ENCODE results near the gene VAMP5. TPM values are rescaled to one million over a fixed set of nuclear protein-coding genes. Genes with fewer than 3 reads are reported as not detected.
A peak's percentile ranks its signal among the peaks of the same experiment; 100 is the strongest.
"Not testable (repeated sequence)": the region's sequence is repeated elsewhere in the genome, so short reads cannot be mapped to it uniquely, and the experiment has no call there.

The VAMP5 gene
- total RNA-seq, 1 experiment from 2014 or later = 0.59 TPM

DNA sequence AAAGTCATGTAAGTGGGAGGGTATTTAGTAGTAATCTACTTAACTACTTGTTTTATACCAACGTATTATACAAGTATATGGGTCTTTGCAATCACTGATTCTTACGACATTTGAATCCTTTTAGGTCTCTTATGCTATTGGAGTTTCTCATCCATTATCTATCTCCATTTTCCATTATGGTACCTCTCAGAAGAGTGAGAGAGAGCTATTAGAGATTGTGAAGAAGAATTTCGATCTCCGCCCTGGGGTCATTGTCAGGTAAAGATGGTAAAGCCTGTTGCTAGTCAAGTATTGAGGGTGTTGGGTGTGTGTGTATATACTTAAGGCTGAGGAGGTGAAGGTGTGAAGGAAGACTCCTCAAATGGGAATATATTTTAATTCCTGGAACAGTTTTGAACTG lies 41.5 kb upstream of the VAMP5 start:
- no CpG with 5 or more reads among the region's 4 CpGs for WGBS (ENCODE audit: extremely low coverage, insufficient read length, low lambda C conversion rate)
- Histone ChIP-seq H3K9me3 (ENCODE audit: control insufficient read depth, low read depth, low read length) (no peaks in the 10 kb centered on the region), H2AFZ (ENCODE audit: low read length) (no peak overlapping the region), H4K20me1 (ENCODE audit: control insufficient read depth, insufficient read depth, insufficient read length) (no peaks in the 10 kb centered on the region), H3K79me2 (ENCODE audit: insufficient read depth, low read length) (peaks cover 25% of the 10 kb centered on the region), H2BK12ac (ENCODE audit: insufficient read length, low read depth, low read length) (no peak overlapping the region), H2BK5ac (ENCODE audit: insufficient read length, low read length) (no peak overlapping the region), H2BK120ac (ENCODE audit: low read depth, low read length, poor library complexity, severe bottlenecking) (no peak overlapping the region), H3K27me3 (ENCODE audit: insufficient read depth, low read length) (no peaks in the 10 kb centered on the region), H3K9ac (ENCODE audit: extremely low read depth, insufficient read length, low read length) (no peak overlapping the region), H3K79me1 (ENCODE audit: insufficient read depth, low read depth, low read length, poor library complexity, severe bottlenecking) (no peaks in the 10 kb centered on the region), H3K4ac (ENCODE audit: low read depth, low read length) (no peak overlapping the region), H3K4me2 (ENCODE audit: insufficient read depth, insufficient read length, low read length) (no peak overlapping the region), H4K91ac (ENCODE audit: insufficient read length, low read depth, low read length) (no peak overlapping the region), H3K23me2 (ENCODE audit: insufficient read length, low read depth, low read length, poor library complexity, severe bottlenecking) (peaks cover 14% of the 10 kb centered on the region), H3T11ph (ENCODE audit: low read length) (no peak overlapping the region), H2BK20ac (ENCODE audit: low read depth, low read length, poor library complexity, severe bottlenecking) (no peak overlapping the region), H4K5ac (ENCODE audit: insufficient read length, low read depth, low read length) (no peak overlapping the region), H3K27ac (ENCODE audit: insufficient read length, low read depth, low read length) (no peak overlapping the region), H4K8ac (replicated peaks; ENCODE audit: insufficient read length, low read depth, low read length) (no peak overlapping the region), H3K4me1 (ENCODE audit: insufficient read depth, low read length) (no peaks in the 10 kb centered on the region), H3K23ac (ENCODE audit: insufficient read length, low read depth, low read length) (no peak overlapping the region), H2BK15ac (ENCODE audit: low read depth, low read length) (no peak overlapping the region), H3K56ac (ENCODE audit: insufficient read length, low read depth, low read length) (no peak overlapping the region), H3K14ac (ENCODE audit: insufficient read depth, low read length) (no peak overlapping the region), H3K18ac (ENCODE audit: insufficient read length, low read depth, low read length) (no peak overlapping the region), H2AK5ac (ENCODE audit: insufficient read length, low read length) (no peak overlapping the region)
- peaks cover 28 to 41% of the 10 kb centered on the region in 2 experiments for H3K4me1 Mint-ChIP-seq
- H3K36me3 Mint-ChIP-seq (ENCODE audit: insufficient read depth in 1 of 3, low read depth in 3 of 3) = peaks cover 49 to 75% (median 58%) of the 10 kb centered on the region in 3 experiments
- H3K27me3 Mint-ChIP-seq (ENCODE audit: low read depth) = peaks cover 5% of the 10 kb centered on the region; the same call in 1 of the 2 replicates
- TF ChIP-seq, protein P1, sequence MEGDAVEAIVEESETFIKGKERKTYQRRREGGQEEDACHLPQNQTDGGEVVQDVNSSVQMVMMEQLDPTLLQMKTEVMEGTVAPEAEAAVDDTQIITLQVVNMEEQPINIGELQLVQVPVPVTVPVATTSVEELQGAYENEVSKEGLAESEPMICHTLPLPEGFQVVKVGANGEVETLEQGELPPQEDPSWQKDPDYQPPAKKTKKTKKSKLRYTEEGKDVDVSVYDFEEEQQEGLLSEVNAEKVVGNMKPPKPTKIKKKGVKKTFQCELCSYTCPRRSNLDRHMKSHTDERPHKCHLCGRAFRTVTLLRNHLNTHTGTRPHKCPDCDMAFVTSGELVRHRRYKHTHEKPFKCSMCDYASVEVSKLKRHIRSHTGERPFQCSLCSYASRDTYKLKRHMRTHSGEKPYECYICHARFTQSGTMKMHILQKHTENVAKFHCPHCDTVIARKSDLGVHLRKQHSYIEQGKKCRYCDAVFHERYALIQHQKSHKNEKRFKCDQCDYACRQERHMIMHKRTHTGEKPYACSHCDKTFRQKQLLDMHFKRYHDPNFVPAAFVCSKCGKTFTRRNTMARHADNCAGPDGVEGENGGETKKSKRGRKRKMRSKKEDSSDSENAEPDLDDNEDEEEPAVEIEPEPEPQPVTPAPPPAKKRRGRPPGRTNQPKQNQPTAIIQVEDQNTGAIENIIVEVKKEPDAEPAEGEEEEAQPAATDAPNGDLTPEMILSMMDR (conservative IDR thresholded peaks at IDR 0.05) = no peak
- H3K4me3 Mint-ChIP-seq = peak overlapping the region; percentile 95 to 98
- H3K27ac Mint-ChIP-seq = peak overlapping the region in 2 of 3 experiments; percentile 80 to 84; a peak in 4 of 7 replicates
- DNase-seq = no peak
- H3K9me3 Mint-ChIP-seq = peaks cover 0 to 3% of the 10 kb centered on the region in 2 experiments; a peak in 1 of 5 replicates

DNA sequence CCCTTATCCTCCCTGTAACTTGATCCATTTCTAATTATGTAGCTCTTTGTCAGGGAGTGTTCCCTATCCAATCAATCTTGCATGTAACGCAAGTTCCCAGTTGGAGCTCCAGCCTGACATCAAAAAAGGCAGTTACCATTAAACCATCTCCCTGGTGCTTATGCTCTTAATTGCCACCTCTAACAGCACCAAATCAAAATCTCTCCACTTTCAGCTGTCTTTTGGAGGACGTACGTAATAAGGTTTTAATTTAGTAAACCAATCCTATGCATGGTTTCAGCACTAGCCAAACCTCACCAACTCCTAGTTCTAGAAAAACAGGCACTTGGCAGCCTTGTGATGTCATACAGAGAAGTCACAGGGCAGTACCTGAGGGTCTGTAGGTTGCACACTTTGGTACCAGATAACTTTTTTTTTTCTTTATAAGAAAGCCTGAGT lies 40.0 kb upstream of the VAMP5 start:
- H2BK12ac ChIP-seq (ENCODE audit: insufficient read length, low read depth, low read length); H3K9me3 Mint-ChIP-seq; H2BK20ac ChIP-seq (ENCODE audit: low read depth, low read length, poor library complexity, severe bottlenecking); H3K9ac ChIP-seq (ENCODE audit: extremely low read depth, insufficient read length, low read length); H3K18ac ChIP-seq (ENCODE audit: insufficient read length, low read depth, low read length); H3K27ac ChIP-seq (ENCODE audit: insufficient read length, low read depth, low read length); H2BK15ac ChIP-seq (ENCODE audit: low read depth, low read length); H3K27me3 ChIP-seq (ENCODE audit: insufficient read depth, low read length); H4K91ac ChIP-seq (ENCODE audit: insufficient read length, low read depth, low read length); H3K79me1 ChIP-seq (ENCODE audit: insufficient read depth, low read depth, low read length, poor library complexity, severe bottlenecking); H3K56ac ChIP-seq (ENCODE audit: insufficient read length, low read depth, low read length); H3K23ac ChIP-seq (ENCODE audit: insufficient read length, low read depth, low read length); H3K4me2 ChIP-seq (ENCODE audit: insufficient read depth, insufficient read length, low read length); H4K8ac ChIP-seq (replicated peaks; ENCODE audit: insufficient read length, low read depth, low read length); H2BK120ac ChIP-seq (ENCODE audit: low read depth, low read length, poor library complexity, severe bottlenecking); H3K4me3 Mint-ChIP-seq; H3K4ac ChIP-seq (ENCODE audit: low read depth, low read length); H4K20me1 ChIP-seq (ENCODE audit: control insufficient read depth, insufficient read depth, insufficient read length); H3K4me1 ChIP-seq (ENCODE audit: insufficient read depth, low read length); DNase-seq; H3K9me3 ChIP-seq (ENCODE audit: control insufficient read depth, low read depth, low read length); H2BK5ac ChIP-seq (ENCODE audit: insufficient read length, low read length); H2AK5ac ChIP-seq (ENCODE audit: insufficient read length, low read length); H3K14ac ChIP-seq (ENCODE audit: insufficient read depth, low read length); H3K23me2 ChIP-seq (ENCODE audit: insufficient read length, low read depth, low read length, poor library complexity, severe bottlenecking); H3T11ph ChIP-seq (ENCODE audit: low read length); H2AFZ ChIP-seq (ENCODE audit: low read length); H3K27me3 Mint-ChIP-seq (ENCODE audit: low read depth); H4K5ac ChIP-seq (ENCODE audit: insufficient read length, low read depth, low read length): not testable (repeated sequence)
- no CpG with 5 or more reads among the region's 3 CpGs for WGBS (ENCODE audit: extremely low coverage, insufficient read length, low lambda C conversion rate)
- peaks cover 28 to 37% of the 10 kb centered on the region in 2 experiments for H3K4me1 Mint-ChIP-seq
- H3K79me2 ChIP-seq (ENCODE audit: insufficient read depth, low read length) = peaks cover 22% of the 10 kb centered on the region
- peaks cover 49 to 73% (median 58%) of the 10 kb centered on the region in 3 experiments for H3K36me3 Mint-ChIP-seq (ENCODE audit: insufficient read depth in 1 of 3, low read depth in 3 of 3)
- peak overlapping the region in 1 of 3 experiments; percentile 71; a peak in 3 of 7 replicates for H3K27ac Mint-ChIP-seq

All from H9 (cell line).